SU-DHL-6 (cell line): Measurements from ENCODE around the gene DHX29.
"Not testable (repeated sequence)": the region's sequence is repeated elsewhere in the genome, so short reads cannot be mapped to it uniquely, and the experiment has no call there.

Source experiments
- EZH2phosphoT487 ChIP-seq: fragments of 200-600 bp; sonication (generic), shearing (Covaris generic); conservative IDR thresholded peaks from 2 replicates; pipeline ENCODE4 v1.6.1; 2018; ENCODE audit warnings: mild to moderate bottlenecking, antibody characterized with exemption, low read length, moderate library complexity, mixed read lengths
- TF ChIP-seq, protein P1 (sequence below): fragments of 200-600 bp; sonication (generic); IDR thresholded peaks from one replicate; pipeline ENCODE4 v1.5.1; 2017; ENCODE audit warnings: antibody characterized with exemption, mild to moderate bottlenecking, low read length, moderate library complexity; ENCODE audit not compliant: insufficient read depth, poor library complexity, severe bottlenecking

DNA sequence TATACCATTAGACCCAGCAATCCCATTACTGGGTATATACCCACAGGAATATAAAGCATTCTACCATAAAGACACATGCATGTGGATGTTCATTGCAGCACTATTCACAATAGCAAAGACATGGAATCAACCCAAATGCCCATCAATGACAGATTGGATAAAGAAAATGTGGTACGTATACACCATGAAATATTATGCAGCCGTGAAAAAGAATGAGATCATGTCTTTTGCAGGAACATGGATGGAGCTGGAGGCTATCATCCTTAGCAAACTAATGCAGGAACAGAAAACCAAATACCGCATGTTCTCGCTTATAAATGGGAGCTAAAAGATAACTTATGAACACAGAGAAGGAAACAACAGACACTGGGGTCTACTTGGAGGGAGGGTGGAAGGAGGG is 10.7 kb upstream of the DHX29 start:
- TF ChIP-seq, protein P1, sequence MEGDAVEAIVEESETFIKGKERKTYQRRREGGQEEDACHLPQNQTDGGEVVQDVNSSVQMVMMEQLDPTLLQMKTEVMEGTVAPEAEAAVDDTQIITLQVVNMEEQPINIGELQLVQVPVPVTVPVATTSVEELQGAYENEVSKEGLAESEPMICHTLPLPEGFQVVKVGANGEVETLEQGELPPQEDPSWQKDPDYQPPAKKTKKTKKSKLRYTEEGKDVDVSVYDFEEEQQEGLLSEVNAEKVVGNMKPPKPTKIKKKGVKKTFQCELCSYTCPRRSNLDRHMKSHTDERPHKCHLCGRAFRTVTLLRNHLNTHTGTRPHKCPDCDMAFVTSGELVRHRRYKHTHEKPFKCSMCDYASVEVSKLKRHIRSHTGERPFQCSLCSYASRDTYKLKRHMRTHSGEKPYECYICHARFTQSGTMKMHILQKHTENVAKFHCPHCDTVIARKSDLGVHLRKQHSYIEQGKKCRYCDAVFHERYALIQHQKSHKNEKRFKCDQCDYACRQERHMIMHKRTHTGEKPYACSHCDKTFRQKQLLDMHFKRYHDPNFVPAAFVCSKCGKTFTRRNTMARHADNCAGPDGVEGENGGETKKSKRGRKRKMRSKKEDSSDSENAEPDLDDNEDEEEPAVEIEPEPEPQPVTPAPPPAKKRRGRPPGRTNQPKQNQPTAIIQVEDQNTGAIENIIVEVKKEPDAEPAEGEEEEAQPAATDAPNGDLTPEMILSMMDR: not testable (repeated sequence)
- TF ChIP-seq EZH2phosphoT487: not testable (repeated sequence)
